HG03097 (cell line): ENCODE results near the gene ENO2.

ENCODE experiments used
- ATAC-seq: cut with Tn5 transposase; IDR thresholded peaks from one replicate; pipeline ENCODE4 v1.9.1; 2021; ENCODE audit not compliant: unreplicated experiment, low FRiP score

The ENO2 gene

DNA sequence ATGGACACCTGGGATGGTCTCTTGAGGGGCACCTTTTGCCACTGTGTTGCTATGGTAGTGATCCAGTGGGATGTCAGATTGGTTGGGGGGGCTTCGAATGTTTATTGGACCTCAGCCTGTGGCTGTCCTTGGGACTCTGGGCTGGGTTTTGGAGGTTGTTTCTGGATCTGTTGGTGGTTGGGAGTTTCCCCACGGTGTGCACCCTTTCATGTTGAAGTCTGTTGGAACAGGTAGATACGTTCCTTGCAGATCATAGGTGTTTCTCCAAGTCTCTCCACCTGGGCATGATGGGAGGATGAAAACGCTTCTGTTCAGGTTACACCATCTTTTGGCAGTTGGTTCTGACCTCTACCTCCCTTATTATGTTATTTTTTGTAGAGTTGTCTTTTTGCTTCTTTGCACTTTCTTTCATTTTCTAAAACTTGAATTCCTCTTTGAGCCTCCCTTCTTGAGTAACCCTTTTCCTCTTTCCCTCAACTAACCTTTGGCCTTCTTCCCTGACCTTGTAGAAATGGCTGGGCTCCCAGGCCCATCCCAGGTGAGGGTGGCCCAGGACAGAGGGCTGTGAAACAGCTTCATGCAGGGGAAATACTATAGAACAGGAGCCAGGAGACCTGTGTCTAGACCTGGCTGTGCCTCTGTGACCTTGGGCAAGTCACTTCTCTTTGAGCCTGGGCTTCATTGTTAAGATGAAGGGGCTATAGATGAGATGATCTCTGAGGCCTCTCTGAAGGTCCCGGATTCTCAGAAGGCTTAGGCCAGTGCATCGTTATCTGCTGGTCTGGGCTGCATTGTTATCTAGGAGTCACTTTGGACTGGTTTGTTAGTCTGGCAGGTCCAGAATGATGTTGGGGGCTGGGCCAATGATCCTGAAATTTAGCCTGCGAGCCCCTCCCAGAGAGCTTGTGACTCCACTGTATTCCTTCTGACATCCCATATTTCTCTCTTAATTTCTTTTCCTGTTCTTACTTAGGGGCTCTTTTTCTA is 15.4 kb downstream of the ENO2 start:
- no peak for ATAC-seq

DNA sequence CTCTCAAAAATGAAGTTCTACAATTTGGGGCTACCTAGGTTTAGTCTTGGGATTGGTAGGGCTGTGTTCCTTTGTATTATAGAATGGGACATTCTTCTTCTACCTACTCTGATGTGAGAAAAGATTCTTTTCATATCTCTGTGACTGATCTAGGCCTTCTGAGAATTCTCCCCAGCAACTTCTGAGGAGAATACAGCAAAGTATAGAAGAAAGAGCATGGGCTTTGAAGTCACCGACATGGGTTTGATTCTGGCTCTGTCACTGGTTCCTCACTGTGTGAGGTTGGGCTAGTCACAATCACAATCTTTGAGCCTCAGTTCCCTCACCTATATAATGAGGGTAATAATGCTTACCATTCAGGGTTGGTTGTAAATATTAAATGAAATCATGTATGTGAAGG is 18.4 kb downstream of the ENO2 start:
- no peak for ATAC-seq

DNA sequence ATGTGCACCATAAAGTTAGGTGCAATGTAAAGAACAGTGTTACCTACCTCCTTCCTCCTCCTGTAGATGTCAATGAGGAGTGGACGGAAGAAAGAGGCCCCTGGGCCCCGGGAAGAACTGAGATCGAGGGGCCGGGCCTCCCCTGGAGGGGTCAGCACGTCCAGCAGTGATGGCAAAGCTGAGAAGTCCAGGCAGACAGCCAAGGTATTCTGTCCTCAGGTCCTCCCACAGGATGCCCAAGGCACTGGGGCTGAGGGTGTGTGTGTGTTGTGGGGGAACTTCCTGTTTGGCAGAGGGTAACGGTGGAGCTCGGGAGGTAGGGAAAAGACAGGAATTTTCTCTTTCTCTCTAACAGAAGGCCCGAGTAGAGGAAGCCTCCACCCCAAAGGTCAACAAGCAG is 19.7 kb downstream of the ENO2 start:
- no peak for ATAC-seq

DNA sequence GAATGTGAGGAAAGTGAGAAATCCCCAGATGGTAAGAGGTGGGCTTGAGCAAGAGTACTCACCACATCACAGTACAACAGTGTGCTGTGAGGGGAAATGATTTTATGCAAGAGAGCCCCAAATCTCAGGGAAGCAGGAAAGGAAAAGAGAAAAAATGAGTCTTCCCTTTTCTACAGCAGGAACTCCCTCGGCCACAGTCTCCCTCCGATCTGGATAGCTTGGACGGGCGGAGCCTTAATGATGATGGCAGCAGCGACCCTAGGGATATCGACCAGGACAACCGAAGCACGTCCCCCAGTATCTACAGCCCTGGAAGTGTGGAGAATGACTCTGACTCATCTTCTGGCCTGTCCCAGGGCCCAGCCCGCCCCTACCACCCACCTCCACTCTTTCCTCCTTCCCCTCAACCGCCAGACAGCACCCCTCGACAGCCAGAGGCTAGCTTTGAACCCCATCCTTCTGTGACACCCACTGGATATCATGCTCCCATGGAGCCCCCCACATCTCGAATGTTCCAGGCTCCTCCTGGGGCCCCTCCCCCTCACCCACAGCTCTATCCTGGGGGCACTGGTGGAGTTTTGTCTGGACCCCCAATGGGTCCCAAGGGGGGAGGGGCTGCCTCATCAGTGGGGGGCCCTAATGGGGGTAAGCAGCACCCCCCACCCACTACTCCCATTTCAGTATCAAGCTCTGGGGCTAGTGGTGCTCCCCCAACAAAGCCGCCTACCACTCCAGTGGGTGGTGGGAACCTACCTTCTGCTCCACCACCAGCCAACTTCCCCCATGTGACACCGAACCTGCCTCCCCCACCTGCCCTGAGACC is 21.2 kb downstream of the ENO2 start:
- no peak for ATAC-seq

DNA sequence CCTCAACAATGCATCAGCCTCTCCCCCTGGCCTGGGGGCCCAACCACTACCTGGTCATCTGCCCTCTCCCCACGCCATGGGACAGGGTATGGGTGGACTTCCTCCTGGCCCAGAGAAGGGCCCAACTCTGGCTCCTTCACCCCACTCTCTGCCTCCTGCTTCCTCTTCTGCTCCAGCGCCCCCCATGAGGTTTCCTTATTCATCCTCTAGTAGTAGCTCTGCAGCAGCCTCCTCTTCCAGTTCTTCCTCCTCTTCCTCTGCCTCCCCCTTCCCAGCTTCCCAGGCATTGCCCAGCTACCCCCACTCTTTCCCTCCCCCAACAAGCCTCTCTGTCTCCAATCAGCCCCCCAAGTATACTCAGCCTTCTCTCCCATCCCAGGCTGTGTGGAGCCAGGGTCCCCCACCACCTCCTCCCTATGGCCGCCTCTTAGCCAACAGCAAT is 21.8 kb downstream of the ENO2 start:
- no peak for ATAC-seq

DNA sequence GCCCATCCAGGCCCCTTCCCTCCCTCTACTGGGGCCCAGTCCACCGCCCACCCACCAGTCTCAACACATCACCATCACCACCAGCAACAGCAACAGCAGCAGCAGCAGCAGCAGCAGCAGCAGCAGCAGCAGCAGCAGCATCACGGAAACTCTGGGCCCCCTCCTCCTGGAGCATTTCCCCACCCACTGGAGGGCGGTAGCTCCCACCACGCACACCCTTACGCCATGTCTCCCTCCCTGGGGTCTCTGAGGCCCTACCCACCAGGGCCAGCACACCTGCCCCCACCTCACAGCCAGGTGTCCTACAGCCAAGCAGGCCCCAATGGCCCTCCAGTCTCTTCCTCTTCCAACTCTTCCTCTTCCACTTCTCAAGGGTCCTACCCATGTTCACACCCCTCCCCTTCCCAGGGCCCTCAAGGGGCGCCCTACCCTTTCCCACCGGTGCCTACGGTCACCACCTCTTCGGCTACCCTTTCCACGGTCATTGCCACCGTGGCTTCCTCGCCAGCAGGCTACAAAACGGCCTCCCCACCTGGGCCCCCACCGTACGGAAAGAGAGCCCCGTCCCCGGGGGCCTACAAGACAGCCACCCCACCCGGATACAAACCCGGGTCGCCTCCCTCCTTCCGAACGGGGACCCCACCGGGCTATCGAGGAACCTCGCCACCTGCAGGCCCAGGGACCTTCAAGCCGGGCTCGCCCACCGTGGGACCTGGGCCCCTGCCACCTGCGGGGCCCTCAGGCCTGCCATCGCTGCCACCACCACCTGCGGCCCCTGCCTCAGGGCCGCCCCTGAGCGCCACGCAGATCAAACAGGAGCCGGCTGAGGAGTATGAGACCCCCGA is 22.5 kb downstream of the ENO2 start:
- no peak for ATAC-seq

DNA sequence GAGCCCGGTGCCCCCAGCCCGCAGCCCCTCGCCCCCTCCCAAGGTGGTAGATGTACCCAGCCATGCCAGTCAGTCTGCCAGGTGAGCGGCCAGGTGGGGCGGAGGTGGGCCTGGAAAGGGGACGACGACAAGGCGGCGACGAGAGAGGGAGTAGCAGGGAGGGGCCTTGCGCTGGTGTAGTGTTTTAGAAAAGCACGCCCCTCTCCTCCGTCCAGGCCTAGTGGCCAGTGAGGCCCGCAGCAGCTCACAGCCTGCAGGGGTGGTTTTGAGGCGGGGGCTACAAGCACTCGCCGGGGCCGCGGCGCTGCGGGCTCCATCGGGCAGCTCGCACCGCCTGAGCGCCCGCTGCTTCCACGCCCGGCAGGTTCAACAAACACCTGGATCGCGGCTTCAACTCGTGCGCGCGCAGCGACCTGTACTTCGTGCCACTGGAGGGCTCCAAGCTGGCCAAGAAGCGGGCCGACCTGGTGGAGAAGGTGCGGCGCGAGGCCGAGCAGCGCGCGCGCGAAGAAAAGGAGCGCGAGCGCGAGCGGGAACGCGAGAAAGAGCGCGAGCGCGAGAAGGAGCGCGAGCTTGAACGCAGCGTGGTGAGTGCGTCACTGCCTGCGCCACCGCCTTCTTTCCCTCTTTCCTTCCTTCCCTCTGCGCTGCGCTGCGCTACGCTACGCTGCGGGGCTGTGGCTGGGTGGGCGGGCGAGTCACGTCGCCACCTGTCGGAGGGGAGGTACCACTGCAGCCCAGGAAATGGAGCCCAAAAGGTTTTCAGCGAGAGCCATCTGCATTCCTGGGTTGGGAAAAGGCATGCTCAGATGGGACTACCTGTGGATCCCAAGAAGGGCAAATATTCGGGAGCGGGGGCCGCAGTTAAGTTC is 23.3 kb downstream of the ENO2 start:
- peak; percentile 84 for ATAC-seq

DNA sequence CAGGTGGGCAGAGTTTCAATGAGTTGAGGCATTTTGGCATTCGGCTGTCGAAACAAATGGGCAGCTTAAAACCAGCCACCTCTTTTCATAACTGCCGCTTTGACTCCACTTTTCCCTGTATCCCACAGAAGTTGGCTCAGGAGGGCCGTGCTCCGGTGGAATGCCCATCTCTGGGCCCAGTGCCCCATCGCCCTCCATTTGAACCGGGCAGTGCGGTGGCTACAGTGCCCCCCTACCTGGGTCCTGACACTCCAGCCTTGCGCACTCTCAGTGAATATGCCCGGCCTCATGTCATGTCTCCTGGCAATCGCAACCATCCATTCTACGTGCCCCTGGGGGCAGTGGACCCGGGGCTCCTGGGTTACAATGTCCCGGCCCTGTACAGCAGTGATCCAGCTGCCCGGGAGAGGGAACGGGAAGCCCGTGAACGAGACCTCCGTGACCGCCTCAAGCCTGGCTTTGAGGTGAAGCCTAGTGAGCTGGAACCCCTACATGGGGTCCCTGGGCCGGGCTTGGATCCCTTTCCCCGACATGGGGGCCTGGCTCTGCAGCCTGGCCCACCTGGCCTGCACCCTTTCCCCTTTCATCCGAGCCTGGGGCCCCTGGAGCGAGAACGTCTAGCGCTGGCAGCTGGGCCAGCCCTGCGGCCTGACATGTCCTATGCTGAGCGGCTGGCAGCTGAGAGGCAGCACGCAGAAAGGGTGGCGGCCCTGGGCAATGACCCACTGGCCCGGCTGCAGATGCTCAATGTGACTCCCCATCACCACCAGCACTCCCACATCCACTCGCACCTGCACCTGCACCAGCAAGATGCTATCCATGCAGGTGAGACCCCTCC is 24.2 kb downstream of the ENO2 start:
- no peak for ATAC-seq

DNA sequence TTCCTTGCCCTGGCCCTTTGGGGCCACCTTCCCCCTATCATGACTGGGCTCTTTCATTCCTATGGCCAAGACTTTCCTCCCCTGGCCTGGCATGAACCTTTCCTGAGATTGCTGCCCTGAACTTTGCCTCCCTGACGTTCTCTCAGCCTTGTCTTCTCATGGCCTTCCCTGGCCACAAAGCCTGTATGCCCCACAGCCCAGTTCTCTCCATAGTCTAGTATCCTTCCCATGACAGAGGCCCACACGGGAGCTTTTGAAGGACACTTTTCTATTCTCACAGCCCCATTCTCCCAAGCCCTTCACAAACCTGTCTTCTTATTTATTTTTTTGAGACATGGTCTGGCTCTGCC is 24.8 kb downstream of the ENO2 start:
- ATAC-seq: no peak

DNA sequence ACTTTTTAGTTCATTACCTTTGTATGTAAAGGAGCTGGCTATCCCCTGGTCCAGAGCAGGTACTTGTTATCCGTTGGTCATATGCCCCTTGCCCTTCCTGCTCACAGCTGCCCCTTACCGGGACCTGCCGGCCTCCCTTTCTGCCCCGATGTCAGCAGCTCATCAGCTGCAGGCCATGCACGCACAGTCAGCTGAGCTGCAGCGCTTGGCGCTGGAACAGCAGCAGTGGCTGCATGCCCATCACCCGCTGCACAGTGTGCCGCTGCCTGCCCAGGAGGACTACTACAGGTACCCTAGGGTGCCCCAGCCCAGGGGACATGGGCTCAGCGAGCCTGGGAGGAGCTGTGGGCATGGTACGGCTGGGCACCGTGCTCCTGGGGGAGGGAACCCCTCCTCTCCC is 26.9 kb downstream of the ENO2 start:
- ATAC-seq: no peak

DNA sequence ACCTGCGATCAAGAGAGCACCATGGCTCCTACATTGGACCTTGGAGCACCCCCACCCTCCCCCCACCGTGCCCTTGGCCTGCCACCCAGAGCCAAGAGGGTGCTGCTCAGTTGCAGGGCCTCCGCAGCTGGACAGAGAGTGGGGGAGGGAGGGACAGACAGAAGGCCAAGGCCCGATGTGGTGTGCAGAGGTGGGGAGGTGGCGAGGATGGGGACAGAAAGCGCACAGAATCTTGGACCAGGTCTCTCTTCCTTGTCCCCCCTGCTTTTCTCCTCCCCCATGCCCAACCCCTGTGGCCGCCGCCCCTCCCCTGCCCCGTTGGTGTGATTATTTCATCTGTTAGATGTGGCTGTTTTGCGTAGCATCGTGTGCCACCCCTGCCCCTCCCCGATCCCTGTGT is 27.4 kb downstream of the ENO2 start:
- ATAC-seq: no peak

DNA sequence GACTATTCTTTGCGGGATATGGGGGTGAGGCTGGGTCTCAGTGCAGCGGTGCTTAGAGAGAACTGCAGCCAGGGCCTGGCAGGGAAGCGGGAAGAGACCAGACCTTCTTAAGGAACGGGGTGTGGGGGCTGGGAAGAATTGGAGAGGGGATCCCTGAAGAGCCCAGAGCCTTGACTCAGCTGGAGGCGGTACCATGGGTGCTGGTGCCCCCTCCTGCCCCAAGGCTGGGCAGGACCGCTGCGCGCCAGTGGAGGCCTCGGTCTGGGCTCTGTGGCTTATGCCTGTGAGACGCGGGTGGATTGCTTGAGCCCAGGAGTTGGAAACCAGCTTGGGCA is 27.9 kb downstream of the ENO2 start:
- ATAC-seq: no peak

DNA sequence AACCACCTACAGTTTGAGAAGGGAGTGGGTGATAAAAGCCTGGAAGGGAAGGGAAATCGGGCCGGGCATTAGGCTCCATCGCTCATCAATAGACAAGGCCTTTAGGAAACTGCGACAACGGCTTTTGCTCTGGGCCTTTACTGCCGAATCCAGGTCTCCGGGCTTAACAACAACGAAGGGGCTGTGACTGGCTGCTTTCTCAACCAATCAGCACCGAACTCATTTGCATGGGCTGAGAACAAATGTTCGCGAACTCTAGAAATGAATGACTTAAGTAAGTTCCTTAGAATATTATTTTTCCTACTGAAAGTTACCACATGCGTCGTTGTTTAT is 29.0 kb downstream of the ENO2 start:
- ATAC-seq: peak; percentile 24

DNA sequence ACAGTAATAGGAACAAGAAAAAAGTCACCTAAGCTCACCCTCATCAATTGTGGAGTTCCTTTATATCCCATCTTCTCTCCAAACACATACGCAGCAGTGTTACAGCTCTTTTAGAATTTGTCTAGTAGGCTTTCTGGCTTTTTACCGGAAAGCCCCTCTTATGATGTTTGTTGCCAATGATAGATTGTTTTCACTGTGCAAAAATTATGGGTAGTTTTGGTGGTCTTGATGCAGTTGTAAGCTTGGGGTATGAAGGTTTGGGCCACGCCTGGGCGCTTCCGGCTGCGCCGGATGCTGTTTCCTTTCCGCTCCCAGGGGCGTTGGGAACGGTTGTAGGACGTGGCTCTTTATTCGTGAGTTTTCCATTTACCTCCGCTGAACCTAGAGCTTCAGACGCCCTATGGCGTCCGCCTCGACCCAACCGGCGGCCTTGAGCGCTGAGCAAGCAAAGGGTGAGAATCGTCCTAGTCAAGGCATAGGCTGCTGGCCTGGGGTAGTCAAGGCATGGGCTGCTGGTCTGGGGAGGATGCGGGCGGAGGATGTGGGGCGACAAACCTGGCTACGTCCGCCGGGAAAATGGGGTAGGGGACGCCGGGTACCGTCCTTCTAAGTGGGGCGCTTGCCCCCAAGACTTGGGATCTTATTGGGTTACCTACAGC is 29.5 kb downstream of the ENO2 start, which contains the start of the genes C12orf57 and RNU7-1:
TSS of gene C12orf57 (plus strand) at position 301 of the 659 bp plus-strand sequence. CDS start at position 401, 100 bp downstream.
TSS of gene RNU7-1 (plus strand) at position 95 of the 659 bp plus-strand sequence.
- ATAC-seq: peak; percentile 35

DNA sequence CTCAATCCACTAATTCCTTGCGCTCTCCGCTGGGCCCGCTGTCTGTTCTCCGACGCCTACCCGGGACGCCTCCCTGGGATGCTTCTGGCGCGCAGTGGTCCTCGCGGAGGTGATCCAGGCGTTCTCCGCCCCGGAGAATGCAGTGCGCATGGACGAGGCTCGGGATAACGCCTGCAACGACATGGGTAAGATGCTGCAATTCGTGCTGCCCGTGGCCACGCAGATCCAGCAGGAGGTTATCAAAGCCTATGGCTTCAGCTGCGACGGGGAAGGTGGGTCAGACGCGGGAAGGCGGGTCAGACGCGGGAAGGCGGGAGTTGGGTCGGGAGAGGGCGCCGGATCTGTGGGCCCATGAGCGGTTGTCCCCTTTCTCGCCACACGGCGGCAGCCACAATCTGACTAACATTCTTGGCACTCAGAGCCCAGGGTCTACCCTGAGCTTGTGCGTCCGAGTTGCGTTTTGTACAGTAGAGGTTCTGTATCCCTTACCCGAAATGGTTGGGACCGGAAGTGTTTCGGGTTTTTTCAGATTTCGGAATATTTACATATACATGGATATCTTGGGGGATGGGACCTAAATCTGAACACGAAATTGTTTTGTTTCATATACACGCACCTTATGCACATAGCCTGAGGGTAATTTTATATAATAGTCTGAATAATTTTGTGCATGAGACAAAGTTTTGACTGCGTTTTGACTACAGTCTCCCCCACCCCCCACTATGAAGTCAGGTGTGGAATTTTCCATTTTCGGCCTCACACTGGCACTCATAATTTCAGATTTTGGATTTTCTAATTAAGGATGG is 30.2 kb downstream of the ENO2 start:
- peak; percentile 35 for ATAC-seq

DNA sequence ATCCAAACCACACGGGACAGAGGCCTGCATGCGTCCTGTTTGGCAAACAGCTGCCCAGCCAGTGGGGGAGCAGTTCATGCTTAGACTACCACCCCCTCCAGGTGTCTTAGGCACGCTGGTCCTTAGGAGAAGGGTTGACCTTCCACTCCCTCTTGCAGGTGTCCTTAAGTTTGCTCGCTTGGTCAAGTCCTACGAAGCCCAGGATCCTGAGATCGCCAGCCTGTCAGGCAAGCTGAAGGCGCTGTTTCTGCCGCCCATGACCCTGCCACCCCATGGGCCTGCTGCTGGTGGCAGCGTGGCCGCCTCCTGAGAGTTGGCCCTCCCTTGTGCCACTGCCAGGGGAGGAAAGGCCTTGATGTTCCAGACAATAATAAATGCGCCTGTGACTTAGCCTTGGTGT is 31.2 kb downstream of the ENO2 start:
- ATAC-seq: no peak

DNA sequence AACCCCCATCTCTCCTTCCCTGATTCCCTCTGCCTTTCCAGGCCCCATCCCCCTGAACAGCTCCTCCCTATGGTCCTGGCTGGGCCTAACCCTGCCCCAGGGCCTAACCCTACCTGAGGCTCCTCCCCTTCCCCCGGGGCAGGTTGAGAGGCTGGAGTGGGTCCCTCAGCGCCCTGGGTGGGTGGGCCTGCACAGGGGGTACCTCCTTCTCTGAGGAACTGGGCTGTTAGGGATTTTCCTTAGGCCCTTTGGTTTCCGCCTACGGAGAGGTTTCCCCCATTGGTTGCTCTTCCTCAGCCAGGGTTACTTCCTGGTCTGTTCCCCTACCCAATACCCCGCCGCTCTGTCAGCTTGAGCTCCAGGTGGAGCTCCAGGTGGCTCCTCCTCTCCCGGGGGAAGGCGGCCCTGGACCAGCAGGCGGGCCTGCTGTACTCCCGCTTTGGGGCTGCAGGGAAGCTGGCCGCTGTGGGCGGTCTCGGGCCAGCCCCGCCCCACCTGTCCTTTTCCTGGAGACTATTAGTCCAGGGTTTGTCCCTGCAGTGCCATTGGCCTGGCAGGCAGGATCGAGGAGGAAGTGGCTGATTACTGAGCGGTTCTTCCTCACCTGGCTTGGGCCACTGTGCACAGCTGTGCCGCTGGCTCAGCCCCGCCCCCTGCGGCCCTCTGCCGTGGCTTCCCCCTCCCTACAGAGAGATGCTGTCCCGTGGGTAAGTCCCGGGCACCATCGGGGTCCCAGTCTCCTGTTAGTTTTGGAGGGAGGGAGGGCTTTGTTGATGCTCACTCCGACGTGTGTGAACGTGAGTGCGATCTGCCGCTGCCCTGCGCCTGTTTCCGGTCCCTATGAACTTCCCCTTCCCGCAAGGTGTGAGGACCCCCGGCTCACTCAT is 31.9 kb downstream of the ENO2 start:
- peak; percentile 25 for ATAC-seq
